GM21515 (cell line): ENCODE data around the gene COL11A1.
"Not testable (repeated sequence)": the region's sequence is repeated elsewhere in the genome, so short reads cannot be mapped to it uniquely, and the experiment has no call there.

Source experiments
- ATAC-seq: cut with Tn5 transposase; IDR thresholded peaks from one replicate; pipeline ENCODE4 v1.9.1; 2021; ENCODE audit not compliant: unreplicated experiment

Gene COL11A1

DNA sequence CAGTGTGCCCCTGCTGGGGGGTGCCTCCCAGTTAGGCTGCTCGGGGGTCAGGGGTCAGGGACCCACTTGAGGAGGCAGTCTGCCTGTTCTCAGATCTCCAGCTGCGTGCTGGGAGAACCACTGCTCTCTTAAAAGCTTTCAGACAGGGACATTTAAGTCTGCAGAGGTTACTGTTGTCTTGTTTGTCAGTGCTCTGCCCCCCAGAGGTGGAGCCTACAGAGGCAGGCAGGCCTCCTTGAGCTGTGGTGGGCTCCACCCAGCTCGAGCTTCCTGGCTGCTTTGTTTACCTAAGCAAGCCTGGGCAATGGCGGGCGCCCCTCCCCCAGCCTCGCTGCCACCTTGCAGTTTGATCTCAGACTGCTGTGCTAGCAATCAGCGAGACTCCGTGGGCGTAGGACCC is 175.0 kb downstream of the COL11A1 start:
- not testable (repeated sequence) for ATAC-seq

DNA sequence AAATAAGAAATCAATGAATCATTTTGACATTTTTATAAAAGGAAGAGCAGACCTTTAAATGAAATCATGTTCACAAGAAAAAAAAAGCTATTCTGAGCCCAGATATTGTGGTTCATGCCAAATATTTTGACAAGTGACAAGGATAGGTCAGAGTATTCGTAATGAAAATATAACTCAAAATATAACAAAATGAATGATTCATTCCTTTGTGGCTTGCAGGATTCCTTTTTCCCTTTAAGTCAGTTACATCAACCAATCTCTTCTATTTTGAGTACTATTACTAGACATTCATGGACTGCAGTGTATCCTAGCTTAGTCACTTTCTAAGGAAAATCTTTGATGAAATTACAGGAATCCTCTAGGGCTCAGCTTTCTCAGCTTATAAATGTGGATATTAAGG is 188.7 kb downstream of the COL11A1 start:
- no peak for ATAC-seq

DNA sequence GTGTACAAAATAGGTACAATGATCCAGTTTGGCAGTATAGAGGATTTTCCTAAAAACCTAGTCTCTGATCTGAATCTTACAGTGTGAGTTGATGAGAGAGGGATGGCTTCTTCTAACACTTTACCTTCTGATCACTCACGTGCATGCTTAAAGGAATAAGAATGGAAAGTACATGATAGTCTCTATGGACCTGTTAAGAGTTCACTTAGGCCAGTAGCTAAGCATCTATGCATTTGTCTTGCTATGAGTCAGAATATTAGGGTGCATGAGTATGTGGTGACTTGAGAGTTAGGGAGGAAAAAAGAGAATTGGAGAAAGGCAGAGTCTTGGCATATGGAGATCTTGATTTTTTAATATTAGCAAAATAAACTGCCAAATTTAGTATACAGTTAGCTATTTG is 206.3 kb downstream of the COL11A1 start:
- ATAC-seq = no peak

- no peak for ATAC-seq
Measured at GRCh38 chr1:102899935-102900334, 208.4 kb downstream of the COL11A1 start.

DNA sequence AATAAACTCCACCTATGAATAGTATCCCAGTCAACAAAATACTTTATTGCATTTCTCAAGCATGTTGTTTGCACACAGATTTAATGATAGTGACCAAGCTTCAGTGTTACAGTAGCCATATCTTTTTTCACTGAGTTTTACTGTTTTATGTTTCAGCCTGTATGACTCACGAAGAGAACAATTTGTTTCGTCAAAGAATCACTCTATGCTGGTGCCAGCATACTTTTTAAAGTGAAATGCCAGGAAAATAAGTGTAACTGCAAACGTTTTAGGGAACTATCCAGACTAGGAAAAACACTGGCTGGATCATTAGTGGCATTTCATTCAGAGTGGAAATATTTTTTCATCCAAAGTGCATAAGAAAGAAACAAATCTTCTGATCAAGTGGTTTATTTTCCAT is 210.8 kb downstream of the COL11A1 start:
- no peak for ATAC-seq

- ATAC-seq = no peak
Measured at GRCh38 chr1:102896771-102897170, 211.6 kb downstream of the COL11A1 start.

DNA sequence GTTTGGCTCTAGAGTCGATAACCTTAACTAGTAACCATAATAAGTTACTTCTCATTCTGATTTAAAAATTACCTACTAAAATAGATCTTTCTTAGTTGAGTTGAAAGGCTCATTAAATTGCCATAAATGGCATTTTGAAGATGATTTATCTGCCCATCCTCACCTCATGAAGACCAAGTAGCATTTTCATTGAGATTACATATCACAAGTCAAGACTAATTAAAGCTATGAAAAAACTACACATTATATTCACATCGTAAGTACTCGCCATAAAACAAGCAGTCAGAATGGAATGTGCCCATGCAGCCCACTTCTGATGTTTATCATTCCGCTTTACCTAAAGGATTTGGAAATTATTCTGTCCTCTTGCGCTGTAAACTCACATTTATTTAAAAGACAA is 212.0 kb downstream of the COL11A1 start:
- ATAC-seq = no peak

- ATAC-seq = no peak
Measured at GRCh38 chr1:102891868-102892625, 216.3 kb downstream of the COL11A1 start.

GRCh38 chr1:102886638-102887037 is 221.7 kb downstream of the COL11A1 start:
- no peak for ATAC-seq

GRCh38 chr1:102884238-102884637 is 224.1 kb downstream of the COL11A1 start:
- ATAC-seq = no peak

DNA sequence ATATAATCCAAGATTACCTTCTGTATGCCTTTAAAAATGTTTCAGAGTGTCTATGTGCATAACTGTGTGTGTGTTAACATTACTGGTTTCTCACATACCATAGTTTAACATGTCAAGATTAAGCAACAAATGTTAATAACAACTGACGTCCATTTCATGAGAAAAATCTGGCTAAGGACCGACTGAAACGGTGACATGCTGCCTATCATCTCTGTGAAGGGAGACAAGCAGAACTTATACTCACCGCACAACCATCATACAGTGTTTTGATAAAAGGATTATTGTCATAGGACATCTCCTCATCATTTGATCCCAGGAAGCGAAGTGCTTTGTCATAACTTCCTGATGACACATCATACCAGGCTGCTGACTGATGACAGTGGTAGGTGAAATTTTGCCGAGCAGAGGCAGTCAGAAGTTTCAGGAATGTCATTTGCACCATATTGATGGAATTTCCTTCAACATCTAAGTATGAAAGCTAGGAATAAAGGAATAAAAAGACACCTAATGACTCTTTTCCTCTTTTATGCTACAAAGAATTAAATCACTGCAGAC is 228.8 kb downstream of the COL11A1 start:
- ATAC-seq = no peak

GRCh38 chr1:102875756-102876155 is 232.6 kb downstream of the COL11A1 start:
- no peak for ATAC-seq

- no peak for ATAC-seq
Measured at GRCh38 chr1:102872526-102872925, 235.8 kb downstream of the COL11A1 start.

- ATAC-seq = no peak
Measured at GRCh38 chr1:102872097-102872496, 236.2 kb downstream of the COL11A1 start.

DNA sequence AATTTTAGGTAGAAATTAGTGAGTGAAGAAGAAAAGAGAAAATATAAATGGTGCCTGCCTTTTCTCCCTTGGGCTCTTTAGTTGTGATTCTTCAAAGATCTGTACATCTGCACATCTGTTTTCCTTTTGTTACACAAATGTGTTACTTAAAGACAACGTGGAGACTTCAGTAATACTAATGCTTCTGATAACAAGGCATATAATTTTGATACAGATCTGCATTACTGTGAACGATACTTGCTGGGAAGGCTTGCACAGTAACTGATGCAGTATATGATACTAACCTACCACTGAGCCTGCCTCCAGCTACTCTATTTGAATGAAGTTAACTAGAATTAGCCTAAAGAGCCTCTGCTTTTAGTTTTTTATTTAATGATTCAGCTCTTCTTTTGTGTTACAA is 244.6 kb downstream of the COL11A1 start:
- ATAC-seq = no peak

DNA sequence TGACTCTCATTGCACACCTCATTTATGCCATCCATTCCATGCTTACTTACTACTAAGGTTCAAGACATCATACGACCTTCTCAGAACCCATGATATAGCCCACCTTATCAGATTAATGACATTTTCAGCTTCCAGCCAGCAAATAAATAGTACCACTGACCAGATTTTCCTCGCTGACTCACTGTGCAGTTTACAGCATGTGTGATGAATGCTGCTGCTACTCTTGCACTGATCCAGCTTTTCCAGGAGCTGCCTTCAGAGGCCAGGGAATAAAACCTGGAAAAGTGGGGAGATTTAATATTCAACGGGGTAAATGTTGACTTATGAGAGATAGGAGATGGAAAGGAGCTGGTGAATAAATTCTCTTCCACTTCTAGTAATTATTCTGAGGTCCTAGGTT is 247.1 kb downstream of the COL11A1 start:
- ATAC-seq = no peak

DNA sequence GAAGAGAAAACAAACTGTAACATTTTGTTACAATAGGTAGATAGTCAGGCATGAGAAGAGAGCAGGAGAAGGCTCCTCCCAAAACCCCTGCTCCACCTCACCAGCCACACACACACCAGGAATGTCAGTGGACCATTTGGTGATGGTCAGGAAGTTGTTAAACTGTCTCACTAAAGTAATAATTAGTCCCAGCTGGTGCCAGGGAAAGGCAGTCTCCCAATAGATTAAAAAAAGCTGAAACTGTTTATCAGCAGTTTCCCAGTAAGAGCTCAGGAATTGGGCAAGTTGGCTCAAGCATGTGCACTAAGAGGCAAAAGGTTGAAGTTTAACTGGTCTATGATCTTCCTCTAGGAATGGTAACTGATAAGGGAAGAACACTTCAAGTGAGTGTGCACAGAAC is 249.6 kb downstream of the COL11A1 start:
- ATAC-seq = no peak

- no peak for ATAC-seq
Measured at GRCh38 chr1:102857251-102857650, 251.1 kb downstream of the COL11A1 start.

- ATAC-seq = no peak
Measured at GRCh38 chr1:102853701-102854187, 254.6 kb downstream of the COL11A1 start.

GRCh38 chr1:102853136-102853535 is 255.2 kb downstream of the COL11A1 start:
- ATAC-seq = no peak

DNA sequence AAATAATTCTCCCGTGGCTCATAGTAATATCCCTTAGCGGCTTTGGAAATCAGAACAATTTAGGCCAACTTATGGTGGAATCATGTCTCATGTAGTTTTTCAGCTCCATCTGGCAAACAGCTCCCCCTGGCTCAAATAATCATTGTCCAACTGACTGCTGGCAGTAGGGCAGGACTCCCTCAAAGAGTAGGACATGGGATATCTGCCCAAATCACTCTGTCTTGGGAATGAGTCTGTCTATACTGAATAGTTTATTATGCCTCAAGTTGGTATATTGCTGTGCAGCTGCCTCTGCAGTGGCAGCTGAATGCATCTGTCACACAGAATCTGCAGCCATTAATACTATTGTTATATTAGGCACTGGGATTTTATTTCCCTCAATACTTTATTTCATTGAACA is 255.7 kb downstream of the COL11A1 start:
- no peak for ATAC-seq

GRCh38 chr1:102851616-102852015 is 256.7 kb downstream of the COL11A1 start:
- ATAC-seq = no peak

GRCh38 chr1:102842606-102843005 is 265.7 kb downstream of the COL11A1 start:
- no peak for ATAC-seq
